Caco-2 (cell line): Measurements from ENCODE around the gene RCL1. TPM values are rescaled to one million over a fixed set of nuclear protein-coding genes. Genes with fewer than 3 reads are reported as not detected.

Source experiments
- BruUV-seq: library from RNA; stranded (reverse); fragments of 400-500 nt; replicated peaks from 2 replicates; lab custom pipeline; 2021; lab: Mats Ljungman, UMichigan
- CTCF ChIA-PET: fragments of 300-600 bp; sonication (Branson Sonifier 250); formaldehyde crosslinking; loops from one replicate; lab custom pipeline; 2022; ENCODE audit warnings: antibody characterized with exemption; lab: Charles Lee
- POLR2A ChIA-PET: fragments of 300-600 bp; sonication (Branson Sonifier 250); formaldehyde crosslinking; loops from one replicate; lab custom pipeline; 2022; ENCODE audit warnings: antibody characterized with exemption; lab: Charles Lee
- DNase-seq, 2 experiments: peaks; one replicate each; pipeline versions ENCODE4 v3.0.0 to v3.0.0-alpha.2; 2020 to 2022
- H3K27me3 ChIP-seq: replicated peaks from 2 replicates; pipeline ENCODE4 v1.6.0; 2011; ENCODE audit warnings: low read length; ENCODE audit not compliant: control insufficient read depth, insufficient read depth
- H3K36me3 ChIP-seq: 2 replicates; pipeline ENCODE4 v1.5.1; 2011; ENCODE audit warnings: low read length; ENCODE audit not compliant: control insufficient read depth, insufficient read depth
- H3K4me1 ChIP-seq: fragments of 250-450 bp; sonication (Bioruptor Pico); 2 replicates; pipeline ENCODE4 v1.5.1; 2020; ENCODE audit warnings: mild to moderate bottlenecking
- H3K4me3 ChIP-seq: 2 replicates; pipeline ENCODE4 v1.5.1; 2011; ENCODE audit warnings: low read depth, mild to moderate bottlenecking, control low read depth, low read length
- H3K9me3 ChIP-seq: fragments of 250-450 bp; sonication (Bioruptor Pico); 2 replicates; pipeline ENCODE4 v1.5.1; 2020; ENCODE audit warnings: mild to moderate bottlenecking, moderate library complexity
- H3K27ac Mint-ChIP-seq: one replicate; pipeline ENCODE4 v1.8.0; 2022; ENCODE audit warnings: mixed read lengths; ENCODE audit not compliant: unreplicated experiment
- H3K27me3 Mint-ChIP-seq: one replicate; pipeline ENCODE4 v1.8.0; 2022; ENCODE audit warnings: mixed read lengths; ENCODE audit not compliant: insufficient read depth, unreplicated experiment
- H3K36me3 Mint-ChIP-seq: one replicate; pipeline ENCODE4 v1.8.0; 2022; ENCODE audit warnings: mild to moderate bottlenecking, mixed read lengths; ENCODE audit not compliant: insufficient read depth, unreplicated experiment
- H3K4me1 Mint-ChIP-seq: one replicate; pipeline ENCODE4 v1.8.0; 2022; ENCODE audit warnings: low read depth, mixed read lengths; ENCODE audit not compliant: unreplicated experiment
- H3K4me3 Mint-ChIP-seq: one replicate; pipeline ENCODE4 v1.8.0; 2022; ENCODE audit warnings: mild to moderate bottlenecking, moderate library complexity, mixed read lengths; ENCODE audit not compliant: unreplicated experiment
- H3K9me3 Mint-ChIP-seq: one replicate; pipeline ENCODE4 v1.8.0; 2022; ENCODE audit warnings: mixed read lengths; ENCODE audit not compliant: unreplicated experiment
- CTCF ChIP-seq, 2 experiments: fragments of 200-600 bp in 1 of 2; IDR thresholded peaks; 1 replicate in 1 of 2; 2 replicates in 1 of 2; pipeline versions ENCODE4 v1.5.1 to v1.8.0; 2011 to 2022; ENCODE audit warnings: antibody characterized with exemption in 1 of 2, control low read depth in 1 of 2, inconsistent platforms in 1 of 2, low read depth in 1 of 2, low read length in 1 of 2, mild to moderate bottlenecking in 1 of 2, moderate library complexity in 1 of 2; ENCODE audit not compliant: insufficient read depth in 1 of 2, severe bottlenecking in 1 of 2, unreplicated experiment in 1 of 2
- intact Hi-C: fragments of 100-400 bp; cut with micrococcal nuclease; formaldehyde crosslinking; loops from one replicate; pipeline ENCODE4 v1.10.0; 2022; ENCODE audit not compliant: unreplicated experiment
- total RNA-seq: library from RNA; stranded (reverse); gene quantifications from 2 replicates; pipeline ENCODE4 v1.2.3, GENCODE V29; 2022

The RCL1 gene
- total RNA-seq, 1 experiment from 2014 or later = 15.7 TPM

- no peak for TF ChIP-seq CTCF (IDR thresholded peaks at IDR 0.05; ENCODE audit: insufficient read depth in 1 of 2, low read depth in 1 of 2, low read length in 1 of 2, severe bottlenecking in 1 of 2, unreplicated experiment in 1 of 2)
- intact Hi-C loops = no loop called here
- peaks cover 15% of the 10 kb centered on the region for H3K4me1 ChIP-seq
- Mint-ChIP-seq H3K9me3 (no peaks in the 10 kb centered on the region), H3K4me3 (no peak overlapping the region), H3K27ac (no peak overlapping the region), H3K36me3 (no peaks in the 10 kb centered on the region), H3K4me1 (peaks cover 6% of the 10 kb centered on the region), H3K27me3 (no peaks in the 10 kb centered on the region)
- no peak for DNase-seq
- H3K36me3 ChIP-seq = no peaks in the 10 kb centered on the region
- no TSS peak for BruUV-seq
- no peaks in the 10 kb centered on the region for H3K27me3 ChIP-seq
- POLR2A ChIA-PET = no interaction called here
- no peak overlapping the region for H3K4me3 ChIP-seq
- CTCF ChIA-PET = no interaction called here
- H3K9me3 ChIP-seq = no peaks in the 10 kb centered on the region
Observed at GRCh38 chr9:4864234-4864661, 71.5 kb downstream of the RCL1 start.

GRCh38 chr9:4864698-4865097 lies 72.0 kb downstream of the RCL1 start:
- Histone ChIP-seq H3K4me3 (no peak overlapping the region), H3K36me3 (no peaks in the 10 kb centered on the region), H3K27me3 (no peaks in the 10 kb centered on the region), H3K9me3 (no peaks in the 10 kb centered on the region), H3K4me1 (peaks cover 15% of the 10 kb centered on the region)
- no peak for TF ChIP-seq CTCF (IDR thresholded peaks at IDR 0.05; ENCODE audit: insufficient read depth in 1 of 2, low read depth in 1 of 2, low read length in 1 of 2, severe bottlenecking in 1 of 2, unreplicated experiment in 1 of 2)
- no peak for DNase-seq
- Mint-ChIP-seq H3K4me3 (no peak overlapping the region), H3K27me3 (no peaks in the 10 kb centered on the region), H3K27ac (no peak overlapping the region), H3K4me1 (peaks cover 6% of the 10 kb centered on the region), H3K36me3 (no peaks in the 10 kb centered on the region), H3K9me3 (no peaks in the 10 kb centered on the region)
- BruUV-seq = no TSS peak
- intact Hi-C loops = no loop called here
- ChIA-PET CTCF (no interaction called here), POLR2A (no interaction called here)

GRCh38 chr9:4865681-4866080 lies 72.9 kb downstream of the RCL1 start:
- Mint-ChIP-seq H3K27me3 (no peaks in the 10 kb centered on the region), H3K27ac (no peak overlapping the region), H3K4me1 (peaks cover 6% of the 10 kb centered on the region), H3K9me3 (no peaks in the 10 kb centered on the region), H3K4me3 (no peak overlapping the region), H3K36me3 (no peaks in the 10 kb centered on the region)
- peaks cover 15% of the 10 kb centered on the region for H3K4me1 ChIP-seq
- ChIA-PET CTCF (no interaction called here), POLR2A (no interaction called here)
- TF ChIP-seq CTCF (IDR thresholded peaks at IDR 0.05; ENCODE audit: insufficient read depth in 1 of 2, low read depth in 1 of 2, low read length in 1 of 2, severe bottlenecking in 1 of 2, unreplicated experiment in 1 of 2) = no peak
- intact Hi-C loops = no loop called here
- BruUV-seq = no TSS peak
- H3K27me3 ChIP-seq = no peaks in the 10 kb centered on the region
- no peak overlapping the region for H3K4me3 ChIP-seq
- no peak for DNase-seq
- no peaks in the 10 kb centered on the region for H3K36me3 ChIP-seq
- H3K9me3 ChIP-seq = no peaks in the 10 kb centered on the region
